Measurements from ENCODE around the gene BCLAF3.

BCLAF3 gene

DNA sequence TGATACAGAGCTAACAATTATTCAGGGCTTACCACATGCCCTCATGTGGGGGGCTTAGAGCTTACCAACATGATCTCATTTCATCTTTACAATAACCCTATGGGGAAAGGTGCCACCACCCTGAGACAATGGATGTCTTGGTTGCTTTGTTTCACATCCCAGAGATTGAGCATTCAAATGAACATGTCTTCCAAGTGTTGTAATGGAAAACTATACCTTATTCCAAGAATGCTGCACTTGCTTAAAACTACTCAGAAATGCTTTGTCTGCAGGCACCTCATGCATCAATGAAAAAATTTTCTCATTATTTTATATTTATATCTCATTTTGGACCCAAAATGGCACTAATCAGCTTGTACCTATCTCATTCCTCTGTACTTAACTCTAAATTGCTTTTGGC, 34.6 kb downstream of the BCLAF3 start:
- ATAC-seq (replicated peaks) (no peak), DNase-seq (no peak)
- H3K4me3 Mint-ChIP-seq: no peak overlapping the region
- no peaks in the 10 kb centered on the region for H3K4me1 Mint-ChIP-seq
- H3K9me3 Mint-ChIP-seq: no peaks in the 10 kb centered on the region
- H3K36me3 Mint-ChIP-seq: peaks cover 3 to 7% of the 10 kb centered on the region in 2 donors
- no peak overlapping the region for H3K27ac Mint-ChIP-seq
- H3K27me3 Mint-ChIP-seq: peaks cover 0 to 5% of the 10 kb centered on the region in 2 donors

DNA sequence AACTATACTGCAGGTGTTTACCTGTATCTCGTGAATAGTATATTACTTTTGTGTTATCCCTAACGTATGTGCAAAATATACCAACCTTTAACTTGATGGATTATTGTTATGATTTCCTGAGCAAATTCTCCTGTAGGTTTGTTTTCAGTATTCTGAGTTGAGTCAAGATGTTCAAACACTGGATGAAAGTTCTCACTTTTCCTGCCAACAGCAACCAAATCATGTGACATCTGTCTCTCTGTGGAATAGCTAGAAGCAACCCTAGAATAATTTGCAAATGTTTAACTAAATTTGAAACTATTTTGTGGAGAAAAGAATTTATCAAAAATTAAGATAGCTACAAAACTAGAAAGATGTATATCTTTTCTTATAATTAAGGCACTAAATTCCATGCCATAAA, 35.6 kb downstream of the BCLAF3 start:
- H3K27me3 Mint-ChIP-seq: peaks cover 0 to 5% of the 10 kb centered on the region in 2 donors
- H3K9me3 Mint-ChIP-seq: no peaks in the 10 kb centered on the region
- peaks cover 1 to 10% of the 10 kb centered on the region in 2 donors for H3K36me3 Mint-ChIP-seq
- H3K27ac Mint-ChIP-seq: no peak overlapping the region
- no peak overlapping the region for H3K4me3 Mint-ChIP-seq
- H3K4me1 Mint-ChIP-seq: no peaks in the 10 kb centered on the region
- ATAC-seq (replicated peaks) (no peak), DNase-seq (no peak)

DNA sequence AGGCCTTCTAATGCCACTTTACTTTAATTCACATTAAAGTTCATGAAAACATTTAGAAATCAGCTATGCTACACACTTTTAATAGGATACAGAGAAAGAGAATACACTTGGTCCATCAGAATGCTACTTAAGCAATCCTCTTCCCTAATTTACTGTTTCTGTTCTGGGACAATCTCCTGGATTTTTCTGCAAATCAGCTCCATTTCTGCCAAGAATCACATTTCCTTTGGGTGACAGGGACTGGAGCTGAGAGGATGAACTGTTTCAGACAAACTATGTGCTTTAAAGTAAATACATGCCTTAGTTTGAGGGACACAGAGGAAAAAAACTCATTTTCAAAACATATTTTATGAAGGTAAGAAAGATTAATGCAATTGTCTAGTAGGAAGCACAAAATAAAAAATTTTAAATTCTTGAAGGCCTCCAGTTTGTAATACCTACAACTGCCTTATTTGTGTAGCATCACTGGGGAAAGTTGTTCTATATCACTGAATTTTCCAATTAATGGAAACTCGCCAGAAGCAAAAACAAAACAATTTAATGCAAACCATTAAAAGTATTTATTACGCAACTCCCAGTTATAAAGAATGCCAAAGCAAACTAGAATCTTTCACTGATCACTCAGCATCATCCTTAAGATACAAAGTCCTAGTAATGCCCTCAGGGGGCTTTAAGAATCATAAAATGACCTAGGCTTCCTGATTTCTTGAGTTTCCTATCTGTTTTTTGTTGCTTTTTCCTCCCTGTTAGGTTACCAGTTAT, 36.3 kb downstream of the BCLAF3 start:
- Mint-ChIP-seq H3K4me3 (no peak overlapping the region), H3K27me3 (peaks cover 0 to 5% of the 10 kb centered on the region in 2 donors), H3K4me1 (no peaks in the 10 kb centered on the region), H3K36me3 (peaks cover 1 to 12% of the 10 kb centered on the region in 2 donors), H3K27ac (no peak overlapping the region), H3K9me3 (no peaks in the 10 kb centered on the region)
- ATAC-seq (replicated peaks) (no peak), DNase-seq (no peak)

GRCh38 chrX:19953145-19953544, 37.7 kb downstream of the BCLAF3 start:
- Mint-ChIP-seq H3K27ac (no peak overlapping the region), H3K4me3 (no peak overlapping the region), H3K36me3 (peaks cover 7 to 19% of the 10 kb centered on the region in 2 donors), H3K27me3 (peaks cover 0 to 2% of the 10 kb centered on the region in 2 donors), H3K9me3 (no peaks in the 10 kb centered on the region), H3K4me1 (no peaks in the 10 kb centered on the region)
- ATAC-seq (replicated peaks) (no peak), DNase-seq (no peak)

DNA sequence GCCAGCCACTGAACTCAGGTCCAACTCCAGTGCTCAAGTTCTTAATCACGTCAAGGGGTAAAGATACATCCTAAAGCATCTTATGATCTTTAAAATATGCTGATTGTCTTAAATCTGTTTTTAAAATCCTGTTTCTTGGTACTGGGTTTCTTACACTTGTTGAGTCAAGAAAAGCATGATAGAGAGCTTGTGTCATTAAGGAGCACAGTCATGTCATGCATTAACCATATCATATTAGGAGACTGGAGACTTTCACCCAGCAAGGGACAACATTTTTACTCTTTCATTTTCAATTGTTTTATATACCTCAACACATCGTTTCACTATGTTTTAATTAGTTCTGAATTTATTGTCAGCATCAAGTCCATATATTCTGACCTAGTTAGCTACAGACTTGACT, 41.5 kb downstream of the BCLAF3 start:
- H3K4me3 Mint-ChIP-seq: no peak overlapping the region
- DNase-seq: no peak
- no peak for ATAC-seq (replicated peaks)
- no peaks in the 10 kb centered on the region for H3K4me1 Mint-ChIP-seq
- no peak overlapping the region for H3K27ac Mint-ChIP-seq
- peaks cover 17 to 26% of the 10 kb centered on the region in 2 donors for H3K36me3 Mint-ChIP-seq
- no peaks in the 10 kb centered on the region for H3K27me3 Mint-ChIP-seq
- H3K9me3 Mint-ChIP-seq: no peaks in the 10 kb centered on the region

- Mint-ChIP-seq H3K27ac (no peak overlapping the region), H3K27me3 (no peaks in the 10 kb centered on the region), H3K36me3 (peaks cover 16 to 20% of the 10 kb centered on the region in 2 donors), H3K4me3 (no peak overlapping the region), H3K9me3 (no peaks in the 10 kb centered on the region), H3K4me1 (no peaks in the 10 kb centered on the region)
- DNase-seq (no peak), ATAC-seq (replicated peaks) (no peak)
Measured at GRCh38 chrX:19947612-19948011, 43.2 kb downstream of the BCLAF3 start.

All from stimulated activated naive B cell treated with anti-CD40 and anti-IgM and Interleukin-4, amounts not matched to agents 10 μg/mL and 1 μg/mL and 100 μg/mL, for 72 hours (primary cell).